Measurements from ENCODE around the gene SLC41A2. TPM values are rescaled to one million over a fixed set of nuclear protein-coding genes. Genes with fewer than 3 reads are reported as not detected.

SLC41A2 gene
- total RNA-seq, 1 donor from 2014 or later = 7.6 TPM

- no peaks in the 10 kb centered on the region for H3K27me3 Mint-ChIP-seq
Measured at GRCh38 chr12:104997541-104997940, 39.5 kb upstream of the SLC41A2 start.

DNA sequence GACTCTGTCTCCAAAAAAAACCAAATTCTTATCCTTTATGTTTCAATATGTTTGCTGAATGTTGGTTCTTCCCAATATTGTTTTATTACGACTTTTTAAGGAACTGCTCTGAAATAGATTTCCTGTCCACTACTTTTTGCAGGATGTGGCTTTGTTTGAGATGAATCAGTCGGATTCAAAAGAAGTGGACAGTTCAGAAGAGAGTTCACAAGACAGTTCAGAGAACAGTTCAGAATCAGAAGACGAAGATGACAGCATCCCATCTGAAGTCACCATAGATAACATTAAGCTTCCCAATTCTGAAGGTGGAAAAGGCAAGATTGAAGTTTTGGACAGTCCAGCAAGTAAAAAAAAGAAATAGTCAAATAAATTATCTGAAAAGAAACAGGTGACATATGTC lies 36.2 kb upstream of the SLC41A2 start:
- H3K27me3 Mint-ChIP-seq = no peaks in the 10 kb centered on the region
- H3K9me3 Mint-ChIP-seq (ENCODE audit: low read depth) = no peaks in the 10 kb centered on the region
- H3K27ac Mint-ChIP-seq = no peak overlapping the region
- no peak overlapping the region for H3K4me3 Mint-ChIP-seq (ENCODE audit: low read depth)
- TF ChIP-seq CTCF (IDR thresholded peaks at IDR 0.05; ENCODE audit: unreplicated experiment) = no peak
- H3K4me1 Mint-ChIP-seq (ENCODE audit: low read depth) = no peaks in the 10 kb centered on the region
- H3K36me3 Mint-ChIP-seq (ENCODE audit: insufficient read depth) = peaks cover 30% of the 10 kb centered on the region
- DNase-seq (ENCODE audit: low spot score, unreplicated experiment) = no peak

More at GRCh38 chr12:104997541-104997940, 39.5 kb upstream of the SLC41A2 start:
- H3K9me3 Mint-ChIP-seq (ENCODE audit: low read depth) = no peaks in the 10 kb centered on the region
- no peak for TF ChIP-seq CTCF (IDR thresholded peaks at IDR 0.05; ENCODE audit: unreplicated experiment)
- H3K27ac Mint-ChIP-seq = no peak overlapping the region
- no peak overlapping the region for H3K4me3 Mint-ChIP-seq (ENCODE audit: low read depth)
- no peaks in the 10 kb centered on the region for H3K4me1 Mint-ChIP-seq (ENCODE audit: low read depth)
- DNase-seq (ENCODE audit: low spot score, unreplicated experiment) = no peak
- H3K36me3 Mint-ChIP-seq (ENCODE audit: insufficient read depth) = peaks cover 38% of the 10 kb centered on the region

- Mint-ChIP-seq H3K9me3 (ENCODE audit: low read depth) (no peaks in the 10 kb centered on the region), H3K27me3 (no peaks in the 10 kb centered on the region), H3K36me3 (ENCODE audit: insufficient read depth) (peaks cover 17% of the 10 kb centered on the region), H3K27ac (no peak overlapping the region), H3K4me3 (ENCODE audit: low read depth) (no peak overlapping the region), H3K4me1 (ENCODE audit: low read depth) (peaks cover 14% of the 10 kb centered on the region)
- DNase-seq (ENCODE audit: low spot score, unreplicated experiment) = no peak
- TF ChIP-seq CTCF (IDR thresholded peaks at IDR 0.05; ENCODE audit: unreplicated experiment) = no peak
Measured at GRCh38 chr12:104991565-104992128, 33.6 kb upstream of the SLC41A2 start.

DNA sequence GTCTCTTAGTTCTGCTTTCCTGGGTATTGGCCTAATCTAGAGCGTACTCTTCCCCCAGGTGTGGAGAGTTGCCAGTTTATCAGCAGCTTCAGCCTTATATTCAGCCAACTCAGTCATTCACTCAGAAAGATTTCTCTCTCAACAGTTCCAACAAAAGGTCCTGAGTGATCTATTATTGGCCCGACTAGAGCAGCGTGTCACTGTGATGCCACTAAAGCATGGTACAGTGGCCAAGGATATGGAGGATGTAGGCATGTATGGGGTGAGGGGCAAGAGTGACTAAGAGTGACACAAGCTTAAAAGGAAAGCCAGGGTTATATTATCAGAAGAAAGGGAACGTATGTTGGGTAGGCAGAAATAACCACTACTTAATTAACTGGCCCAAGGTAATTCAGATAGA lies 32.9 kb upstream of the SLC41A2 start:
- Mint-ChIP-seq H3K4me3 (ENCODE audit: low read depth) (no peak overlapping the region), H3K36me3 (ENCODE audit: insufficient read depth) (peaks cover 17% of the 10 kb centered on the region), H3K27ac (no peak overlapping the region), H3K4me1 (ENCODE audit: low read depth) (peaks cover 15% of the 10 kb centered on the region), H3K27me3 (no peaks in the 10 kb centered on the region), H3K9me3 (ENCODE audit: low read depth) (no peaks in the 10 kb centered on the region)
- no peak for TF ChIP-seq CTCF (IDR thresholded peaks at IDR 0.05; ENCODE audit: unreplicated experiment)
- no peak for DNase-seq (ENCODE audit: low spot score, unreplicated experiment)

GRCh38 chr12:104986022-104986941 lies 28.2 kb upstream of the SLC41A2 start, which contains the start of gene NOPCHAP1:
TSS of gene NOPCHAP1 (plus strand) at chr12:104986316. CDS start at chr12:104986353, 37 bp downstream.
- no peak for TF ChIP-seq CTCF (IDR thresholded peaks at IDR 0.05; ENCODE audit: unreplicated experiment)
- H3K9me3 Mint-ChIP-seq (ENCODE audit: low read depth) = no peaks in the 10 kb centered on the region
- peak; percentile 84 for DNase-seq (ENCODE audit: low spot score, unreplicated experiment)
- peaks cover 16% of the 10 kb centered on the region for H3K4me1 Mint-ChIP-seq (ENCODE audit: low read depth)
- H3K4me3 Mint-ChIP-seq (ENCODE audit: low read depth) = peak within 1 kb of the TSS; percentile 85
- H3K27ac Mint-ChIP-seq = peak within 1 kb of the TSS; percentile 81
- peaks cover 4% of the 10 kb centered on the region for H3K36me3 Mint-ChIP-seq (ENCODE audit: insufficient read depth)
- H3K27me3 Mint-ChIP-seq = no peaks in the 10 kb centered on the region

Data from progenitor cell of endocrine pancreas (in vitro differentiated cells).